ENCODE results near the gene DNASE1L1. TPM values are rescaled to one million over a fixed set of nuclear protein-coding genes. Genes with fewer than 3 reads are reported as not detected.

Gene DNASE1L1
- total and polyA plus RNA-seq, 2 donors (not counting 1 experiment from before 2014, with no cell fraction given): 11.3 to 38.5 TPM

DNA sequence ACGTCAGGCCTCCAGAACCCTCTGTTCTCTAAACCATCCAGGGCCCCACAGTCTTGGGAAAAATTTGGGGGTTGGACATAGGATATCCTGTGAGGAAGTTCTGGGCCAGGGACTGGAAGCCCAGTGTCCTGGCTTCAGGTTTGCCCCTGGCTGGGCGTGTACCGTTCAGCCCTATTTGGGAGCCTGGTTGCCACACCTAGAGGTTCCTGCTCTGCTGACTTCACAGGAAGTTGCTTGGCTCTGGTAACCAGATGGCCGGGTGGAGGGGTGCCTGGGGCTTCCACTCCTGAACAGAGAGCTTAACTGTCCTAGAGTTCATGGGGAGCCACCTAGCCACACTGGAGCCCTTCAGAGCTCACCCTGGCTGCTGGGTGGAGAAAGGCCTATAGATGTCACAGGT is 3.4 kb upstream of the DNASE1L1 start:
- Histone ChIP-seq H3K27ac (ENCODE audit: insufficient read depth, low read length) (peak overlapping the region; percentile 56), H3K36me3 (ENCODE audit: control insufficient read depth, insufficient read depth, low read length) (no peaks in the 10 kb centered on the region), H2AFZ (ENCODE audit: low read length) (no peak overlapping the region), H4K20me1 (ENCODE audit: control insufficient read depth, extremely low read depth, insufficient read depth, low read length) (no peaks in the 10 kb centered on the region), H3K4me1 (ENCODE audit: control insufficient read depth, extremely low read depth, insufficient read depth, low read length) (peaks cover 2% of the 10 kb centered on the region), H3K27me3 (ENCODE audit: control insufficient read depth, insufficient read depth, low read length) (no peaks in the 10 kb centered on the region), H3K4me3 (replicated peaks in 1 of 4; ENCODE audit: control extremely low read depth in 1 of 4, insufficient read depth in 1 of 4, low read depth in 3 of 4, low read length in 4 of 4) (peak overlapping the region; percentile 41 to 70 (median 50)), H3K9ac (ENCODE audit: insufficient read depth, low read length) (no peak overlapping the region), H3K4me2 (ENCODE audit: extremely low read depth, insufficient read depth, low read length) (peak overlapping the region; percentile 83), H3K9me3 (ENCODE audit: control insufficient read depth, insufficient read depth, low read depth, low read length) (no peaks in the 10 kb centered on the region), H3K79me2 (ENCODE audit: control insufficient read depth, insufficient read depth, low read length) (no peaks in the 10 kb centered on the region)
- no peak for TF ChIP-seq EZH2 (IDR thresholded peaks at IDR 0.05; ENCODE audit: low read length, missing control alignments)
- TF ChIP-seq, protein P1, sequence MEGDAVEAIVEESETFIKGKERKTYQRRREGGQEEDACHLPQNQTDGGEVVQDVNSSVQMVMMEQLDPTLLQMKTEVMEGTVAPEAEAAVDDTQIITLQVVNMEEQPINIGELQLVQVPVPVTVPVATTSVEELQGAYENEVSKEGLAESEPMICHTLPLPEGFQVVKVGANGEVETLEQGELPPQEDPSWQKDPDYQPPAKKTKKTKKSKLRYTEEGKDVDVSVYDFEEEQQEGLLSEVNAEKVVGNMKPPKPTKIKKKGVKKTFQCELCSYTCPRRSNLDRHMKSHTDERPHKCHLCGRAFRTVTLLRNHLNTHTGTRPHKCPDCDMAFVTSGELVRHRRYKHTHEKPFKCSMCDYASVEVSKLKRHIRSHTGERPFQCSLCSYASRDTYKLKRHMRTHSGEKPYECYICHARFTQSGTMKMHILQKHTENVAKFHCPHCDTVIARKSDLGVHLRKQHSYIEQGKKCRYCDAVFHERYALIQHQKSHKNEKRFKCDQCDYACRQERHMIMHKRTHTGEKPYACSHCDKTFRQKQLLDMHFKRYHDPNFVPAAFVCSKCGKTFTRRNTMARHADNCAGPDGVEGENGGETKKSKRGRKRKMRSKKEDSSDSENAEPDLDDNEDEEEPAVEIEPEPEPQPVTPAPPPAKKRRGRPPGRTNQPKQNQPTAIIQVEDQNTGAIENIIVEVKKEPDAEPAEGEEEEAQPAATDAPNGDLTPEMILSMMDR (conservative IDR thresholded peaks at IDR 0.05 in 1 of 2, IDR thresholded peaks at IDR 0.05 in 1 of 2; ENCODE audit: low read depth in 1 of 2, low read length in 2 of 2): no peak
- no peak for DNase-seq (ENCODE audit: low read depth in 2 of 2)

DNA sequence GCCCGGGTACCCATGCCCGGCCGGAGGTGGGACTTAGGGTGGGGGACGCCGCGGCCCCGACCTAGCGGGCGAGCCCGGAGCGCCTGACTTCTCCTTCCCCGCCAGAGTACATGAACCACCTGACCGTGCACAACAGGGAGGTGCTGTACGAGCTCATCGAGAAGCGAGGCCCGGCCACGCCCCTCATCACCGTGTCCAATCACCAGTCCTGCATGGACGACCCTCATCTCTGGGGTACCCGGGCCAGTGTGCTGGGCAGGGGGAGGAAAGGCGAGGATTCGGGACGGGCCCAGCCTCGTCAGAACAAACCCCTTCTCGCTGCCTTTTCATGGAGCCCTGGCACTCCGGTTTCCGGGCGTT is 2.9 kb upstream of the DNASE1L1 start:
- Histone ChIP-seq H3K27me3 (ENCODE audit: control insufficient read depth, insufficient read depth, low read length) (no peaks in the 10 kb centered on the region), H3K9me3 (ENCODE audit: control insufficient read depth, insufficient read depth, low read depth, low read length) (no peaks in the 10 kb centered on the region), H3K79me2 (ENCODE audit: control insufficient read depth, insufficient read depth, low read length) (no peaks in the 10 kb centered on the region), H3K4me3 (replicated peaks in 1 of 4; ENCODE audit: control extremely low read depth in 1 of 4, insufficient read depth in 1 of 4, low read depth in 3 of 4, low read length in 4 of 4) (peak overlapping the region; percentile 41 to 70 (median 50)), H3K9ac (ENCODE audit: insufficient read depth, low read length) (peak overlapping the region; percentile 58), H3K36me3 (ENCODE audit: control insufficient read depth, insufficient read depth, low read length) (no peaks in the 10 kb centered on the region), H2AFZ (ENCODE audit: low read length) (no peak overlapping the region), H3K27ac (ENCODE audit: insufficient read depth, low read length) (peak overlapping the region; percentile 56), H3K4me2 (ENCODE audit: extremely low read depth, insufficient read depth, low read length) (peak overlapping the region; percentile 83), H3K4me1 (ENCODE audit: control insufficient read depth, extremely low read depth, insufficient read depth, low read length) (peaks cover 2% of the 10 kb centered on the region), H4K20me1 (ENCODE audit: control insufficient read depth, extremely low read depth, insufficient read depth, low read length) (no peaks in the 10 kb centered on the region)
- DNase-seq (ENCODE audit: low read depth in 2 of 2): peak; percentile 35 to 50
- TF ChIP-seq, protein P1 (conservative IDR thresholded peaks at IDR 0.05 in 1 of 2, IDR thresholded peaks at IDR 0.05 in 1 of 2; ENCODE audit: low read depth in 1 of 2, low read length in 2 of 2): no peak
- TF ChIP-seq EZH2 (IDR thresholded peaks at IDR 0.05; ENCODE audit: low read length, missing control alignments): no peak

DNA sequence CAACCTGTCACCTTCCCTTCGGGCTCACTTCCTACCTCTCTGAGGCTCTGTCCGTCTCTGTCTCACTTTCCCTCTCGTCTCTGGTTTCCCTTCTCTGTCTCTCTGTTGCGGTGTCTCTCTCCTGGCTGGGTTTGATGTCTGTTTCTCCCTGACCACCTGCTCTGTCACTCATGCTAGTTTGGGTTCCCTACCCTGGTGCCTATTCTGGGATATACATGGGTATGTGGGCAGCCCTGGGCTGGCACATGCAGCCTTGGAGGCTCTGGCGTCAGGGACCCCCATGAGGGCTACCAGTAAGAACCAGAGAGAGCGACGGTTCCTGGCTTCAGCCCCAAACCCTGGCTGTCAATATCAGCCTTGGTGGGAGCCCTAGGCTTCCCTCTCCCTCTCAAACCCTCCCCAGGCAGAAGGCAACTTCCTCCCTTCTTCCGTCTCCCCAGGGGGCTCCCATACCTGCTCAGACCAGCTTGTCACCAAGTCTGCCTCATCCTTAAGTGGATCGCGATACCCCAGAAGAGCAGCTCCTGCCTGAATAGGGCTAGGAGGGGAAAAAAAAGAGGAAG is 314 bp downstream of the DNASE1L1 start:
- H3K9me3 ChIP-seq (ENCODE audit: control insufficient read depth, insufficient read depth, low read depth, low read length): no peaks in the 10 kb centered on the region
- H2AFZ ChIP-seq (ENCODE audit: low read length): no peak overlapping the region
- no peak for DNase-seq (ENCODE audit: low read depth in 2 of 2)

More for the DNA sequence above, 314 bp downstream of the DNASE1L1 start:
- H3K4me3 ChIP-seq (replicated peaks in 1 of 4; ENCODE audit: control extremely low read depth in 1 of 4, insufficient read depth in 1 of 4, low read depth in 3 of 4, low read length in 4 of 4): peak overlapping the region in 3 of 4 experiments; percentile 4 to 49 (median 40)
- H3K79me2 ChIP-seq (ENCODE audit: control insufficient read depth, insufficient read depth, low read length): no peaks in the 10 kb centered on the region
- H3K4me2 ChIP-seq (ENCODE audit: extremely low read depth, insufficient read depth, low read length): peak overlapping the region; percentile 44
- no peaks in the 10 kb centered on the region for H4K20me1 ChIP-seq (ENCODE audit: control insufficient read depth, extremely low read depth, insufficient read depth, low read length)
- TF ChIP-seq, protein P1 (conservative IDR thresholded peaks at IDR 0.05 in 1 of 2, IDR thresholded peaks at IDR 0.05 in 1 of 2; ENCODE audit: low read depth in 1 of 2, low read length in 2 of 2): no peak
- no peak for TF ChIP-seq EZH2 (IDR thresholded peaks at IDR 0.05; ENCODE audit: low read length, missing control alignments)
- H3K4me1 ChIP-seq (ENCODE audit: control insufficient read depth, extremely low read depth, insufficient read depth, low read length): peaks cover 2% of the 10 kb centered on the region
- H3K36me3 ChIP-seq (ENCODE audit: control insufficient read depth, insufficient read depth, low read length): no peaks in the 10 kb centered on the region
- no peaks in the 10 kb centered on the region for H3K27me3 ChIP-seq (ENCODE audit: control insufficient read depth, insufficient read depth, low read length)
- no peak overlapping the region for H3K27ac ChIP-seq (ENCODE audit: insufficient read depth, low read length)
- no peak overlapping the region for H3K9ac ChIP-seq (ENCODE audit: insufficient read depth, low read length)

All from fibroblast of lung (primary cell).